Stimulated activated CD8-positive, alpha-beta memory T cell treated with anti-CD3 and anti-CD28 coated beads, Interleukin-15, amount 100 ng/mL, for 48 hours (primary cell): Measurements from ENCODE around the gene ABLIM1.
"Not testable (repeated sequence)": the region's sequence is repeated elsewhere in the genome, so short reads cannot be mapped to it uniquely, and the experiment has no call there.

Experiments used
- DNase-seq, 2 donors: peaks; one replicate each; pipeline ENCODE4 v3.0.0-alpha.2; 2020; ENCODE audit warnings: low read depth in 2 of 2

The ABLIM1 gene

DNA sequence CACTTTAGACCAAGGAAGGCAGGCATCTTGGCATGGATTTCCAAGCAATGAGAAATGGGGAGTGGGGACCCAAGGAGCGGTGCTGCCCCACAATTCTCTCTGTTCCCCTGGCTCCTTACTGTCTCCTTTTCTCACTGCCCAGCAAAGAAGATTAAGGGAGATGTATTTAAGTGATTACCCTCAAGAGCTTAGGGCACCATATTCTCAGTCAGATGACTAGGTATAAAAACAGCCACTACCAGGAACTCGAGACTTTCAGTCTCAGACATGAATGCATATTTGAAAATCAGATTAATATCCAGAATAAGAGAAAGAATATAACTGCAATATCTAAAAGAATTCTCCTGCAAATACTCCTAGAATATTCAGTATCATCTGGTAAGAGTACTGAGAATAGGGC is at the start of gene ABLIM1:
ABLIM1 (minus strand) TSS at position 101 of the 400 bp plus-strand sequence; CDS start at position 26, 75 bp downstream.
- DNase-seq: no peak

DNA sequence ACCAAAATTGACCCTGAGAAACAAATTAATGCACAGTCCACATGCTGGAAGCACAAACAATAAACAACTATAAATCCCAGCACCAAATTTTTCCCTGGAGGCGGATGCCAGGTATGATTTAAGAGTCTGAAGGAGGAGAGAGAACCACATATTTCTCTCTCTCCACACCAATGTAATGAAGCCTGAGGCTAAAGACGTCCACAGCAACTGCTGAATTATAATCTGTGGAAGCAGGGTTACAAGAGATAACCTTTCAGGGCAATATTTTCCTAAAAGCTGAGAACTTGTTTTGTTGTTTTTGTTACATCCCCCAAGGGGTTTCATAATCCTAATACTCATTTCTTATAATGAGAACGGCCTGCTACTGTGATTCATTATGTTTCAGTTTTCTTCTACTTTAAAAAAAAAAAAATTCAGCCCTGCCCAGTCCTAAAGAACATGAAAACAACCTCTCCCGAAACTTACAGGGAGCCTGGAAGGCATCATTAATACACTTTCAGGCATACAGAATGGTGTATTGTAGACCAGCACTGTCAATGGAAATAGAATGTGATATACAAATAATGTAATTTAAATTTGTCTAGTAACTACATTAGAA is 48.5 kb upstream of the ABLIM1 start:
- DNase-seq: no peak

GRCh38 chr10:114704679-114705078 is 46.6 kb upstream of the ABLIM1 start:
- no peak for DNase-seq

DNA sequence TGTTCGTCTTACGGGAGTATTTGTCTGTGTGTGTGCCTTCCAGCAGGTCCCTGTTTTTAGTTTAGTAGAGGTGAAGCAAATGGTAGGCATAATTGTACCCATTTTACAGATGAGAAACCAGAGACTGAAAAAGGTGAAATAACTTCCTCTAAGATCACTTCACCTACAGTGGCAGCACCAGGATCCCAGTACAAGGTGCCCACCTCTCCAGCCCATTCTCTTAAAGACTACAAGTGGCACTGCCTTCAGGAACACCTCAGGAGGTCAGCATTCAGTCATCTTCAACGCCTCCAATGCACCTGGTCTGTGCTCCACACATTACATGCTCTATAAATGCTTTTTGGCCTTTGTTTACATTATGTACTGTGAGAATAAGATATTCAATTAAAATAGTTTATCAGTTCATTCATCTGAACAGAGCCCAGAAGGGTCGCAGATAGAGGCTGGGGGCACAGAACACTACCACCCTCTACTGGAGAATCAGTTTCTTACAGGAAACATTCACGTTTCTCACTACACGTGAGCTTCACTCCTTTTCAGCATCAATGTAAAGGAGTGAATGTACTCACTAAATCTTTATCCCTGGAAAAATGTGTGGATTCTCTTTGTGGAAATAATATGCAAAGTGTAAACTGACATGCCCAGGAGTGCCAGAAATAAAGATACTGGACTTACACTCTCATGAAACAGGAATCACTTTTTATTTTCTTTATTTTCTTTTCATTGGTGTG is 45.5 kb upstream of the ABLIM1 start:
- no peak for DNase-seq

DNA sequence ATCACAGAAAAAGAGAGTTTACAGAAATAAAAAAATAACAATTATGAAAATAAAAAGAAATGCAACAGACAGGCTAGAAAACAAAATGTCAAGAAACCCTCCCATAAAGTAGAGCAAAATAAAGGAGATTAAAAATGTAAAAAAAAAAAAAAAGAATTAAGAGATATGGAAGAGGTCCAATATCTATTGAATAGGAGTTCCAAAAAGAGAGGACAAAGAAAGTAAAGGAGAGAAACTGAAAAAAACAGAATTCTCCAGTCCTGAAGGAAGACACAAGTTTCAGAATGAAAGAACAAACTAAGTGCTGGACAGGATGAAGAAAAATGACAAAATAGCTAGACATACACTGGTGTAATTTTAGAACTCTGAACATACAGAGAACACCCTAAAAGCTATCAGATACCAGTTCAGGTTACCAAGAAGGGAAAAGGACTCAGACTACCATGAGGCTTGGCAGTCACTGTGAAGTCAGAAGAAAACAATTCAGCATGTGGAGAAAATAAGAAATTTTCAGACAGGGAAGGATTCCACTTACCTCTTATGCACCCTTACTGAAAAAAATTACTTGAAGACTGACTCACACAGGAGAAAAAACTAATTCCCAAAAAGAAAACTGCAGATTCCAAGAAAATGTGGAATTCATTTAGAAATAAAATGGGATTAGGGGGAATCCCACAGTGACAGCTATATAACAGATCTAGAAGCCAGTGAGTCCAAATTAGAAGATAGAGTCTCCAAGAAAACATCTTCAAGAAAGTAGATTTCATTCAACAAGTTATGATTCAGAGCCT is 40.4 kb upstream of the ABLIM1 start:
- DNase-seq: no peak

- no peak for DNase-seq
Measured at GRCh38 chr10:114697061-114697598, 39.1 kb upstream of the ABLIM1 start.

DNA sequence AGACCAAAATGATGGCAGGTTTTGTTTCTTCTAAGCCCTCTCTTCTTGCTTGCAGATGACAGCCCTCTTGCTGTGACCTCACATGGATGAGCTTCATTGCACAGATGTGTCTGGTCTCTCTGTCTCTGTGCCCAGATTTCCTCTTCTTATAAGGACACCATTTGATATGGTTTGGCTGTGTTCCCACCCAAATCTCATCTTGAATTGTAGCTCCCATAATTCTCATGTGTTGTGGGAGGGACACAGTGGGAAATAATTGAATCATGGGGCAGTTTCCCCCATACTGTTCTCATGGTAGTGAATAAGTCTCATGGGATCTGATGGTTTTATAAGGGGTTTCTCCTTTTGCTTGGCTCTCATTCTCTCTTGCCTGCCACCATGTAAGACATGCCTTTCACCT is 38.2 kb upstream of the ABLIM1 start:
- DNase-seq: not testable (repeated sequence)

DNA sequence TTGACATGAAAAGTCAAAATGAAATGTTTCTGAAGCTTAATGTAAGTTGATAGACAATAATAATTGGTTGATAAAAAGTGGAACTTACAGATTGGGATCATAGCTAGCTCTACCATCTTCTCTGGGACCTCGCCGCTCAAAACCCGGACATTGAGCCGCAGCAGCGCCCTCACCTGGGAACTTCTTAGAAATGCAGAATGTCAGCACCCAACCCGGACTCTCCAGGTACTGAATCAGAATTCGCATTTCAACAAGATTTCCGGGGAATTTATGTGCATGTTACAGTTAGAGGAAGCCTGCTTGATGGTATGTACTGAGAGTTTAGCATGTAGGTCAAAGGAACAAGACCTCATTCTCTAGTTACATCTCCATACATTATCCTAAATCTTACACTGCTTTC is 36.7 kb upstream of the ABLIM1 start:
- peak; percentile 4 to 10 for DNase-seq

DNA sequence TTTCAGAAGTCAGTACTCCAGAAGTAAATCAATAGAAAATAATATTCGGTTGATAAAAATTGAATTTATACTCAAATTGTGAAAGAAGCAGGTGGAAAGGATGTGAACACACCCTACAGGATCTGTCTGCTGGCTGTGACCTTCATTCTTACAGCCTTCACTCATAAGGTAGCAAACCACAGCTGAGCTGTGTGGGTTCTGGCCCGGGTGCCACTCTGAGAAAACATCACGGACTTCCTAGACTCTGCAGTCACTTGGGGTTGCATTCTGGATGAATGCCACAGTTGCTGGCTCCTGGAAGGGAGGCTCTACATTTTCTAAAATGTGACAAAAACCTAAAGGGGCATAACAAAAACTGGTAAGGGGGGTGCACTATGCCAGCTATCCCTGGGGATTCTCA is 36.0 kb upstream of the ABLIM1 start:
- DNase-seq: no peak

GRCh38 chr10:114691442-114691941 is 33.4 kb upstream of the ABLIM1 start:
- no peak for DNase-seq

- no peak for DNase-seq
Measured at GRCh38 chr10:114688786-114689185, 30.7 kb upstream of the ABLIM1 start.

DNA sequence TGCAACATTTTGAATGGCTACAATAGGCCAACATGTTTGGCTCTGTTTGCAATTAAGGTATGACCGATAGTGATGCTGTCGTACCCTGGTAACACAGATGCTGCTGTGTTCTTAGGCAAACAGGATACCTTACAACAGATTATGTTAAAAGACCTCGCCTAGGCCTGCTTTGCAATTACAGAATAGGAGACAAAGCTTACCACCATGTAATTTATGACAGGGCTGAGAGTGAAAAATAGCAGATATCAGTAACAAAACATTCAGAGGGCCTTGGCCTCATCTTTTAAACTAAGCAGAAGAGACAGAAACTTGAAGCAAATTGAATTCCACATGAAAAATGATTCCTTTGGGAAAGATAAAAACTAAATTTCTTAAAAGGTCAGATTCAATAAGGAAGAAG is 29.4 kb upstream of the ABLIM1 start:
- no peak for DNase-seq

- DNase-seq: no peak
Measured at GRCh38 chr10:114686013-114686412, 27.9 kb upstream of the ABLIM1 start.

DNA sequence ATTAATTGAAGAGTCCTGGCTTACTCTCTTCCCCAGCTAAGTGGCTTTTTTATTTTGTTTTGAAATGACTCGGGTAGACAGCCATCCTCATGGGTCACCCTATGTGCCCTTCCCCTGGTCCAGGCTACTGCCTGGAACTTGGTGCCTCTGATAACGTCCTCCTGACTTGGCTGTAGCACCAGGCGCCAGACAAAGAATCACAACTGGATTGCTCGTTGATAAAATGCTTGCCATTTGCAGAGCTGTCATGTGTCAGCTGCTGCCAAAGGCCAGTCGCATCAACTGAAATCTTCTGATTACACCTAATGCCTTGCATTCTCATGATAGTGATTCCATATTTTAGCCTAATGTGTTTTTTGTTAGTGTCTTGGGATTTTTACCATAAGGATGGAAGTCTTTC is 27.4 kb upstream of the ABLIM1 start:
- DNase-seq: no peak

DNA sequence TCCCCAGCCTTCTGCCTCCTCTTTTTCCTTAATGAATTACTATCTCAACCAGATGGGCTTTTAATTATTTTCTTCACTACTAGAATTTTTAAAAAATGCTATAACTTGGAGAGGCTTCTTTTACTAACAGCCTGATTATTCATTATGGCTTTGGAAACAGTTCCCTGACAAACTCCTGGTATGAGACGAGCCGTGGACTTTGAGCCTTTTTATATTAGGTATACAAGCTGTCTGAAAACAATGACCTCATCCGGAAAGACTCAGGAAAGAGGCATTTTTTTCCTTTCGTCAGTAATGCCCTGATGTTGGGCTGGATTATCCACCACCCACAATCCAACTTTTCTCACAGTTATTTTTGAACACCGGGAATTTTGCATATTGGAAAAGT is 26.7 kb upstream of the ABLIM1 start:
- no peak for DNase-seq

GRCh38 chr10:114684084-114684821 is 26.2 kb upstream of the ABLIM1 start:
- DNase-seq: no peak

- no peak for DNase-seq
Measured at GRCh38 chr10:114683593-114683992, 25.5 kb upstream of the ABLIM1 start.

- DNase-seq: no peak
Measured at GRCh38 chr10:114683162-114683561, 25.1 kb upstream of the ABLIM1 start.

DNA sequence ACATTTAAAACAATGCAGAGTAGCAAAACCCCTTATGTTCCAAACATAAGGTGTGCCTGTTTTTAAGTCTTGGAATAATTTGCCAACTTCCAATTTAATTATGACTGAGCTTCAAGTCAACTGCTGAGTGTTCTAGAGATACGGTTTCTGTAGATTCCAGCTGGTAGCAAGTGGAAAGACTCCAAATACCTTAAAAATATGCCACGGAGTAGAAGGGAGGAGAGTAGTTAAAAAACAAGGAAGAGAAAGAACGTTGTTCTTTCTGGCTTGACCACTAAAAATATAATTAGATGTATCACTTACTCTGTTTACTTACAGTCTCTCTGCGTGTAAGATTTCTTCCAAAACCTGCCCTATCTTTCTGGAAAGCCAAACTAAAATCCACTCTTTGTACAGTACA is 24.5 kb upstream of the ABLIM1 start:
- no peak for DNase-seq

- DNase-seq: no peak
Measured at GRCh38 chr10:114682121-114682520, 24.0 kb upstream of the ABLIM1 start.

- no peak for DNase-seq
Measured at GRCh38 chr10:114681542-114681941, 23.5 kb upstream of the ABLIM1 start.
